Spleen (tissue), 11 donors: ENCODE measurements around the gene MRPS34. TPM values are rescaled to one million over a fixed set of nuclear protein-coding genes. Genes with fewer than 3 reads are reported as not detected.

Source experiments
- DNase-seq: peaks from one replicate; pipeline ENCODE4 v3.0.0-alpha.2; 2020
- H3K27ac ChIP-seq, 8 donors: fragments of 200-600 bp; sonication (generic) in 7 of 8; 1 replicate in 4 of 8; 2 replicates in 4 of 8; pipeline versions ENCODE4 v1.5.0 to v1.8.0; 2016 to 2021; ENCODE audit warnings: inconsistent platforms in 4 of 8, mild to moderate bottlenecking in 4 of 8, moderate library complexity in 1 of 8
- H3K27me3 ChIP-seq, 7 donors: fragments of 200-600 bp; sonication (generic) in 6 of 7; replicated peaks in 1 of 7; 1 replicate in 4 of 7; 2 replicates in 3 of 7; pipeline versions ENCODE4 v1.5.0 to v1.8.0; 2016 to 2021; ENCODE audit warnings: inconsistent platforms in 3 of 7, mild to moderate bottlenecking in 1 of 7
- H3K36me3 ChIP-seq, 6 donors: fragments of 200-600 bp; sonication (generic) in 5 of 6; 1 replicate in 4 of 6; 2 replicates in 2 of 6; pipeline versions ENCODE4 v1.5.0 to v1.8.0; 2016 to 2021; ENCODE audit warnings: inconsistent platforms in 2 of 6
- H3K4me1 ChIP-seq, 6 donors: fragments of 200-600 bp; sonication (generic) in 5 of 6; 1 replicate in 3 of 6; 2 replicates in 3 of 6; pipeline versions ENCODE4 v1.5.0 to v1.8.0; 2016 to 2021; ENCODE audit warnings: inconsistent platforms in 3 of 6
- H3K4me3 ChIP-seq, 8 donors: fragments of 200-600 bp; sonication (generic) in 7 of 8; 1 replicate in 4 of 8; 2 replicates in 4 of 8; pipeline versions ENCODE4 v1.5.0 to v1.8.0; 2016 to 2021; ENCODE audit warnings: inconsistent platforms in 4 of 8, mild to moderate bottlenecking in 4 of 8, moderate library complexity in 2 of 8
- H3K9me3 ChIP-seq, 8 donors: fragments of 200-600 bp; sonication (generic) in 7 of 8; 1 replicate in 4 of 8; 2 replicates in 4 of 8; pipeline versions ENCODE4 v1.5.0 to v1.8.0; 2016 to 2021; ENCODE audit warnings: inconsistent platforms in 4 of 8
- POLR2A ChIP-seq, 3 donors: fragments of 450-650 bp; IDR thresholded peaks; one replicate each; pipeline ENCODE4 v1.5.1; 2017; ENCODE audit warnings: antibody characterized with exemption in 3 of 3, mild to moderate bottlenecking in 1 of 3
- POLR2AphosphoS5 ChIP-seq, 3 donors: sonication (generic); formaldehyde crosslinking; IDR thresholded peaks; one replicate each; pipeline ENCODE4 v1.5.1; 2017; ENCODE audit warnings: antibody characterized with exemption in 3 of 3
- WGBS, 5 donors: extraction: QIAGEN DNeasy Blood & Tissue Kit in 3 of 5; methylation state at CpG; one replicate each; pipeline versions ENCODE4 v1.1.5 to v1.1.7; 2013 to 2018; 5-methylcytosine and 5-hydroxymethylcytosine counted together
- intact Hi-C: fragments of 100-400 bp; cut with DNase I; formaldehyde crosslinking; loops from one replicate; pipeline ENCODE4 v1.15.0; 2023; ENCODE audit warnings: low total_unique reads
- polyA plus RNA-seq, 3 donors: library from polyadenylated mRNA; stranded (reverse); fragments of 200-250 nt; gene quantifications; one replicate each; pipeline ENCODE4 v1.2.1, GENCODE V29; 2013
- total RNA-seq, 7 donors: library from RNA; depleted of rRNA in 3 of 7; stranded (reverse); fragments of >200 nt in 3 of 7; fragmentation: NEBNext Ultra II Directional in 4 of 7; extraction: Animal tissue kit (Norgen Biotek cat#: 25700) in 4 of 7; gene quantifications; one replicate each; pipeline versions ENCODE4 v1.1.0 to v1.2.1, GENCODE V29; 2016 to 2021
- TF ChIP-seq, protein P1 (sequence below), 11 experiments: fragments of 200-600 bp in 7 of 11; fragments of 450-650 bp in 4 of 11; sonication (generic) in 4 of 11; IDR thresholded peaks in 8 of 11; conservative IDR thresholded peaks in 3 of 11; 1 replicate in 7 of 11; 2 replicates in 4 of 11; pipeline versions ENCODE4 v1.4.0 to v1.8.0; 2016 to 2021; ENCODE audit warnings: antibody characterized with exemption in 11 of 11, inconsistent platforms in 4 of 11, mild to moderate bottlenecking in 1 of 11
- donor health status: healthy with polysubstance abuse.
- donor health status: DM: no; HTN: no; CAD: no; lungs with moderate emphysema.
- donor health status: DM: no; HTN: no; CAD: no.
- donor health status: Bipolar disorder and iron deficiency.
- donor health status: healthy.
- donor health status: DM: no; HTN: no; CAD: no.
- donor health status: DM: yes; HTN: yes; CAD: no.

Gene MRPS34
- total and polyA plus RNA-seq, 10 donors, result 49.9 to 157 (median 63.8) TPM

- intact Hi-C loops, result no loop called here
- Histone ChIP-seq H3K36me3 (peaks cover 0 to 89% (median 60%) of the 10 kb centered on the region in 6 donors), H3K4me3 (no peak overlapping the region), H3K4me1 (peaks cover 4 to 49% (median 18%) of the 10 kb centered on the region in 6 donors), H3K9me3 (no peaks in the 10 kb centered on the region), H3K27ac (no peak overlapping the region), H3K27me3 (no peaks in the 10 kb centered on the region)
- TF ChIP-seq POLR2AphosphoS5 (IDR thresholded peaks at IDR 0.05) (peak in 1 of 3 donors; percentile 25), POLR2A (IDR thresholded peaks at IDR 0.05) (no peak)
- WGBS, 5 donors, result 76 to 95% (median 93%) methylated on average over 9 to 37 of the region's 37 CpGs
- no peak for DNase-seq
Measured at GRCh38 chr16:1727651-1728624, 45.0 kb downstream of the MRPS34 start.

DNA sequence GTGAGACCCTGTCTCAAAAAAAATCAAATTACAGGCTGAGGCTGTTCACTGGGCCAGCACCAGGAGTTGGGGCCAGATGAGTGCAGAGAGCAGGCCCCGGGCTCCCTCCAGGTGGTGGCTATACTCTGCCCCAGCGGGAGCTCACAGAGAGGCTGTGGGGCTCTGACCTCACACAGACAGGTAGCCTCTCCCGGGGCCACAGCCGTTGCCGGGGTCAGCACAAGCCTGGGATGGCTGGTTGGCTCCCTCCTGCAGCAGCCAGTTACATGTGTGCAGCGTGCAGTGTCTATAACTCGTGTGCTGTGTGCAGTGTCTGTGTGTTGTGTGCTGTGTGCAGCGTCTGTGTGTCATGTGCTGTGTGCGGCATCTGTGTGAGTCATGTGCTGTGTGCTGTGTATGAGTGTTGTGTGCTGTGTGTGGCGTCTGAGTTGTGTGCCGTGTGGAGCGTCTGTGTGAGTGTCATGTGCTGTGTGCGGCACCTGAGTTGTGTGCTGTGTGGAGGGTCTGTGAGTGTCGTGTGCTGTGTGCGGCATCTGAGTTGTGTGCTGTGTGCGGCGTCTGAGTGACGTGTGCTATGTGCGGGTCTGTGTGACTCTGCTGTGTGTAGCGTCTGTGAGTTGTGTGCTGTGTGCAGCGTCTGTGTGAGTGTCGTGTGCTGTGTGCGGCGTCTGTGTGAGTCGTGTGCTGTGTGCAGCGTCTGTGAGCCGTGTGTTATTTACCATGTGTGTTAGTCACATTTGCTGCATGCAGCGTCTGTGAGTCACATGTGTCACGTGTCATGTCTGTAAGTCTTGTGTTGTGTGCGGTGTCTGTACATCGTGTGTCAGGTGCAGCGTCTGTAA, 46.1 kb downstream of the MRPS34 start:
- Histone ChIP-seq H3K4me3 (no peak overlapping the region), H3K4me1 (peaks cover 15 to 60% (median 29%) of the 10 kb centered on the region in 6 donors), H3K27ac (no peak overlapping the region), H3K36me3 (peaks cover 0 to 78% (median 49%) of the 10 kb centered on the region in 6 donors), H3K9me3 (no peaks in the 10 kb centered on the region), H3K27me3 (no peaks in the 10 kb centered on the region)
- intact Hi-C loops, result no loop called here
- TF ChIP-seq POLR2AphosphoS5 (IDR thresholded peaks at IDR 0.05) (peak in 1 of 3 donors; percentile 17), POLR2A (IDR thresholded peaks at IDR 0.05) (no peak)
- TF ChIP-seq, protein P1, sequence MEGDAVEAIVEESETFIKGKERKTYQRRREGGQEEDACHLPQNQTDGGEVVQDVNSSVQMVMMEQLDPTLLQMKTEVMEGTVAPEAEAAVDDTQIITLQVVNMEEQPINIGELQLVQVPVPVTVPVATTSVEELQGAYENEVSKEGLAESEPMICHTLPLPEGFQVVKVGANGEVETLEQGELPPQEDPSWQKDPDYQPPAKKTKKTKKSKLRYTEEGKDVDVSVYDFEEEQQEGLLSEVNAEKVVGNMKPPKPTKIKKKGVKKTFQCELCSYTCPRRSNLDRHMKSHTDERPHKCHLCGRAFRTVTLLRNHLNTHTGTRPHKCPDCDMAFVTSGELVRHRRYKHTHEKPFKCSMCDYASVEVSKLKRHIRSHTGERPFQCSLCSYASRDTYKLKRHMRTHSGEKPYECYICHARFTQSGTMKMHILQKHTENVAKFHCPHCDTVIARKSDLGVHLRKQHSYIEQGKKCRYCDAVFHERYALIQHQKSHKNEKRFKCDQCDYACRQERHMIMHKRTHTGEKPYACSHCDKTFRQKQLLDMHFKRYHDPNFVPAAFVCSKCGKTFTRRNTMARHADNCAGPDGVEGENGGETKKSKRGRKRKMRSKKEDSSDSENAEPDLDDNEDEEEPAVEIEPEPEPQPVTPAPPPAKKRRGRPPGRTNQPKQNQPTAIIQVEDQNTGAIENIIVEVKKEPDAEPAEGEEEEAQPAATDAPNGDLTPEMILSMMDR (IDR thresholded peaks at IDR 0.05 in 8 of 11, conservative IDR thresholded peaks at IDR 0.05 in 3 of 11), result no peak
- 94 to 97% (median 96%) methylated on average over 31 to 32 of the region's 32 CpGs for WGBS, 5 donors
- no peak for DNase-seq

DNA sequence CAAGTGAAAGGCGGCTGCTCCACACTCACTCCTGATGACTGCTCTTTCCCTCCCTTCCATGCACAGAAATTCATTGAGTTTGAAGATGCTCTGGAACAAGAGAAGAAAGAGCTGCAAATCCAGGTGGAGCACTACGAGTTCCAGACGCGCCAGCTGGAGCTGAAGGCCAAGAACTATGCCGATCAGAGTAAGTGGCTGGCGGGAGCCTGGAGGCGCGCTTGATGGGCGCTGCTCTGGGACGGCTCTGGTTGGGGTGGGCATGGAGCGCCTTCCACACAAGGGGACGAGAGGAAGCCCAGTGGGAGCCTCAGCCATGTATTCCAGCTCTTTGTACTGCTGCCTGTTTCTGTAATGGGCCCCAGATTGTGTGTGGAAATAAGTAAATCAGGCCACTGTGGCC, 48.4 kb downstream of the MRPS34 start:
- H3K4me3 ChIP-seq, result no peak overlapping the region
- H3K9me3 ChIP-seq, result no peaks in the 10 kb centered on the region
- TF ChIP-seq POLR2AphosphoS5 (IDR thresholded peaks at IDR 0.05), result no peak
- TF ChIP-seq, protein P1 (IDR thresholded peaks at IDR 0.05 in 8 of 11, conservative IDR thresholded peaks at IDR 0.05 in 3 of 11), result no peak
- no peak for DNase-seq
- no peaks in the 10 kb centered on the region for H3K27me3 ChIP-seq
- peaks cover 0 to 54% (median 34%) of the 10 kb centered on the region in 6 donors for H3K36me3 ChIP-seq
- no peak overlapping the region for H3K27ac ChIP-seq
- intact Hi-C loops, result no loop called here
- WGBS, 5 donors, result 91 to 95% (median 93%) methylated on average over 12 of the region's 12 CpGs
- peaks cover 17 to 74% (median 51%) of the 10 kb centered on the region in 6 donors for H3K4me1 ChIP-seq

DNA sequence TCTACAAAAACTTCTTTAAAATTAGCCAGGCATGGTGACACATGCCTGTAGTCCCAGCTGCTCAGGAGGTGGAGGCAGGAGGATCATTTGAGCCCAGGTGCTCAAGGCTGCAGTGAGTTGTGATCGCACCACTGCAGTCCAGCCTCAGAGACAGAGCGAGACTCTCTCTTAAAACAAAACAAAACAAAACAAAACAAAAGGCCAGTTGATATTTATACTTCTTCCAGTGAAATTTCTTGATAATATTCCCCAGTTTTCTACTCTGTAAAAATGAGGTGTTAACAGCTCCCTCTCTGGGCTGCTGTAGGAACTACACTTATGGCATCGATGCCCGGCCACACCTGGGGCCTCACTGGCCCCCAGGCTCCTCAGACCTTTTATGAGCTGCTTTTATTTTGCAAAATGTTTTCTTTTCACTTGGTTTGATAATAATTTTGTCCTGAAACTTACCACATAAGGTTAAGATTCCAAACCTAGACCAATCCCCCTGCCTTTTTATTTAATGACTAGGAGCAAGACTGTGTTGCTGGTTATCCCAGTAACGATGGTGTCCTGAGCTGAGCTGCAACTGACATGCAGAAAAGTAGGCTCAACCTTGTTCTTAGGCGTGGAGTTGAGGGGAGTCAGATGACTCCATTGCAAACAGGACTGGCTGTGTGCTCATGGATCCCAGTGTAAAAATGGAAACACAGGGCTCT, 49.3 kb downstream of the MRPS34 start:
- peaks cover 0 to 45% (median 25%) of the 10 kb centered on the region in 6 donors for H3K36me3 ChIP-seq
- H3K9me3 ChIP-seq, result no peaks in the 10 kb centered on the region
- H3K27me3 ChIP-seq, result no peaks in the 10 kb centered on the region
- TF ChIP-seq, protein P1 (IDR thresholded peaks at IDR 0.05 in 8 of 11, conservative IDR thresholded peaks at IDR 0.05 in 3 of 11), result peak in 10 of 11 experiments; percentile 61 to 92 (median 87)
- no peak for TF ChIP-seq POLR2A (IDR thresholded peaks at IDR 0.05)
- H3K4me3 ChIP-seq, result no peak overlapping the region
- H3K4me1 ChIP-seq, result peaks cover 17 to 83% (median 60%) of the 10 kb centered on the region in 6 donors
- intact Hi-C loops, result no loop called here
- whole genome bisulfite sequencing, 5 donors, result 48 to 56% (median 53%) methylated on average over 6 of the region's 6 CpGs
- no peak for DNase-seq
- H3K27ac ChIP-seq, result peak overlapping the region in 6 of 8 donors; percentile 41 to 77 (median 76)
